WTC11 (cell line): ENCODE results near the gene IL23R. TPM values are rescaled to one million over a fixed set of nuclear protein-coding genes. Genes with fewer than 3 reads are reported as not detected.

Experiments
- ATAC-seq: fragments of 200-7000 bp; cut with Tn5 transposase; 2 replicates; pipeline ENCODE4 v1.10.0; 2021; ENCODE audit warnings: mild to moderate bottlenecking, moderate library complexity
- CTCF ChIA-PET: fragments of 300-600 bp; sonication (Branson Sonifier 250); formaldehyde crosslinking; loops from one replicate; lab custom pipeline; 2021; ENCODE audit warnings: antibody characterized with exemption; lab: Charles Lee
- POLR2A ChIA-PET: fragments of 350-600 bp; sonication (Branson Sonifier 250); formaldehyde crosslinking; loops from one replicate; lab custom pipeline; 2021; ENCODE audit warnings: antibody characterized with exemption; lab: Charles Lee
- DNase-seq: peaks from one replicate; pipeline ENCODE4 v3.0.0; 2021; ENCODE audit warnings: low spot score
- H3K27ac Mint-ChIP-seq: 2 replicates; pipeline ENCODE4 v1.8.0; 2021; ENCODE audit warnings: mixed read lengths
- H3K27me3 Mint-ChIP-seq: 2 replicates; pipeline ENCODE4 v1.8.0; 2021; ENCODE audit warnings: low read depth, mild to moderate bottlenecking, moderate library complexity, mixed read lengths
- H3K36me3 Mint-ChIP-seq: 2 replicates; pipeline ENCODE4 v1.8.0; 2021; ENCODE audit warnings: mixed read lengths
- H3K4me1 Mint-ChIP-seq: 2 replicates; pipeline ENCODE4 v1.8.0; 2022; ENCODE audit warnings: mixed read lengths
- H3K4me3 Mint-ChIP-seq: 2 replicates; pipeline ENCODE4 v1.8.0; 2021; ENCODE audit warnings: mild to moderate bottlenecking, moderate library complexity, mixed read lengths
- H3K9me3 Mint-ChIP-seq: 2 replicates; pipeline ENCODE4 v1.8.0; 2021; ENCODE audit warnings: mixed read lengths
- CBFB ChIP-seq: sonication (generic); formaldehyde crosslinking; IDR thresholded peaks from 2 replicates; pipeline ENCODE4 v1.8.1; 2022; ENCODE audit warnings: mild to moderate bottlenecking, low read depth, missing genetic modification reagents
- CREB1 ChIP-seq: sonication (generic); formaldehyde crosslinking; IDR thresholded peaks from 2 replicates; pipeline ENCODE4 v1.8.0; 2023; ENCODE audit warnings: mild to moderate bottlenecking, missing genetic modification reagents
- FOXP1 ChIP-seq: sonication (generic); formaldehyde crosslinking; IDR thresholded peaks from 2 replicates; pipeline ENCODE4 v1.8.0; 2022; ENCODE audit warnings: missing genetic modification reagents, mild to moderate bottlenecking, moderate library complexity, borderline replicate concordance
- MXD4 ChIP-seq: fragments of 250-450 bp; sonication (Bioruptor Pico); IDR thresholded peaks from 2 replicates; pipeline ENCODE4 v1.8.0; 2021; ENCODE audit warnings: mild to moderate bottlenecking, moderate library complexity, borderline replicate concordance
- MYBL2 ChIP-seq: sonication (generic); formaldehyde crosslinking; IDR thresholded peaks from 2 replicates; pipeline ENCODE4 v1.8.1; 2023; ENCODE audit warnings: mild to moderate bottlenecking, moderate library complexity, missing genetic modification reagents
- NR1H2 ChIP-seq: sonication (generic); formaldehyde crosslinking; IDR thresholded peaks from 2 replicates; pipeline ENCODE4 v1.9.0; 2021; ENCODE audit warnings: mild to moderate bottlenecking, moderate library complexity, missing genetic modification reagents
- OVOL2 ChIP-seq: fragments of 250-450 bp; sonication (Bioruptor Pico); IDR thresholded peaks from 2 replicates; pipeline ENCODE4 v1.9.0; 2021; ENCODE audit warnings: mild to moderate bottlenecking, borderline replicate concordance
- SOX15 ChIP-seq: fragments of 250-450 bp; sonication (Bioruptor Pico); IDR thresholded peaks from 2 replicates; pipeline ENCODE4 v1.9.0; 2021; ENCODE audit warnings: mild to moderate bottlenecking
- TEAD1 ChIP-seq: sonication (generic); formaldehyde crosslinking; IDR thresholded peaks from 2 replicates; pipeline ENCODE4 v1.8.0; 2022; ENCODE audit warnings: mild to moderate bottlenecking, missing genetic modification reagents
- TEAD4 ChIP-seq: sonication (generic); formaldehyde crosslinking; IDR thresholded peaks from 2 replicates; pipeline ENCODE4 v1.8.0; 2022; ENCODE audit warnings: mild to moderate bottlenecking, missing genetic modification reagents
- ZBTB21 ChIP-seq: sonication (generic); formaldehyde crosslinking; IDR thresholded peaks from 2 replicates; pipeline ENCODE4 v1.8.1; 2023; ENCODE audit warnings: mild to moderate bottlenecking, missing genetic modification reagents, borderline replicate concordance
- ZNF232 ChIP-seq: sonication (generic); formaldehyde crosslinking; IDR thresholded peaks from 2 replicates; pipeline ENCODE4 v1.8.0; 2022; ENCODE audit warnings: mild to moderate bottlenecking, missing genetic modification reagents
- ZNF396 ChIP-seq: fragments of 250-450 bp; sonication (Bioruptor Pico); IDR thresholded peaks from 2 replicates; pipeline ENCODE4 v1.8.0; 2021; ENCODE audit warnings: mild to moderate bottlenecking, moderate library complexity, borderline replicate concordance
- ZNF423 ChIP-seq: fragments of 250-450 bp; sonication (Bioruptor Pico); IDR thresholded peaks from 2 replicates; pipeline ENCODE4 v2.1.2; 2022; ENCODE audit warnings: mild to moderate bottlenecking, moderate library complexity
- total RNA-seq: library from RNA; stranded (reverse); gene quantifications from 3 replicates; pipeline ENCODE4 v1.2.3, GENCODE V29; 2021
- TF ChIP-seq, protein P1 (sequence below): sonication (generic); formaldehyde crosslinking; IDR thresholded peaks from 2 replicates; pipeline ENCODE4 v1.8.0; 2022; ENCODE audit warnings: mild to moderate bottlenecking, missing genetic modification reagents
- TF ChIP-seq, protein P2 (sequence below): fragments of 250-450 bp; sonication (Bioruptor Pico); IDR thresholded peaks from 2 replicates; pipeline ENCODE4 v1.8.0; 2021; ENCODE audit warnings: mild to moderate bottlenecking
- TF ChIP-seq, protein P3 (sequence below): sonication (generic); formaldehyde crosslinking; IDR thresholded peaks from 2 replicates; pipeline ENCODE4 v1.8.1; 2022; ENCODE audit warnings: mild to moderate bottlenecking, missing genetic modification reagents, moderate library complexity, borderline replicate concordance
- TF ChIP-seq, protein P4 (sequence below): fragments of 250-450 bp; sonication (Bioruptor Pico); conservative IDR thresholded peaks from 2 replicates; pipeline ENCODE4 v1.9.0; 2021; ENCODE audit warnings: mild to moderate bottlenecking
- TF ChIP-seq, protein P5 (sequence below): sonication (generic); formaldehyde crosslinking; IDR thresholded peaks from 2 replicates; pipeline ENCODE4 v1.8.0; 2022; ENCODE audit warnings: mild to moderate bottlenecking, missing genetic modification reagents
- TF ChIP-seq, protein P6 (sequence below): fragments of 200-600 bp; IDR thresholded peaks from 2 replicates; pipeline ENCODE4 v1.8.0; 2022; ENCODE audit warnings: antibody characterized with exemption
- TF ChIP-seq, protein P7 (sequence below): sonication (generic); formaldehyde crosslinking; IDR thresholded peaks from 2 replicates; pipeline ENCODE4 v1.8.1; 2023; ENCODE audit warnings: mild to moderate bottlenecking, missing genetic modification reagents, moderate library complexity

Gene IL23R
- total RNA-seq, 1 experiment from 2014 or later = not detected

DNA sequence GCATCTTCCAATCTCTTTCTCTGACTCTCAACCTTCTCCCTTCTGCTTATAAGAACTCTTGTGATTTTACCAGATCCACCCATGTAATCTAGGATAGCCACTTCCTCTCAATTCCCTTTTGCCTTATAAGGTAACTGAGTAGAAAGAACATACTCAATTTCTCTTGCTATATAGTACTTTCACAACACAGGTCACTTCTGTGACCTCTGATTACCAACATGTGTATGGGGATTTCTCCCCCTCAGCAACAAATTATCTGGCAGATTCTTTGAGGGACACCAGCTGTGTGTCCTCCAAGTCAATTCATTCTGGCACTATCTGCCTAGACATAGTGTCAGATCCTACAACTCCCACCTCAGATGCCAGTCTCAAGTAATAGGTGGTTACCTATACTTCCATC lies 62.5 kb downstream of the IL23R start (continued):
- TF ChIP-seq SOX15 (CRISPR knock-in tag) (no peak), ZBTB21 (CRISPR knock-in tag) (no peak)
- TF ChIP-seq, protein P1, sequence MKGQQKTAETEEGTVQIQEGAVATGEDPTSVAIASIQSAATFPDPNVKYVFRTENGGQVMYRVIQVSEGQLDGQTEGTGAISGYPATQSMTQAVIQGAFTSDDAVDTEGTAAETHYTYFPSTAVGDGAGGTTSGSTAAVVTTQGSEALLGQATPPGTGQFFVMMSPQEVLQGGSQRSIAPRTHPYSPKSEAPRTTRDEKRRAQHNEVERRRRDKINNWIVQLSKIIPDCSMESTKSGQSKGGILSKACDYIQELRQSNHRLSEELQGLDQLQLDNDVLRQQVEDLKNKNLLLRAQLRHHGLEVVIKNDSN (CRISPR knock-in tag) = no peak

DNA sequence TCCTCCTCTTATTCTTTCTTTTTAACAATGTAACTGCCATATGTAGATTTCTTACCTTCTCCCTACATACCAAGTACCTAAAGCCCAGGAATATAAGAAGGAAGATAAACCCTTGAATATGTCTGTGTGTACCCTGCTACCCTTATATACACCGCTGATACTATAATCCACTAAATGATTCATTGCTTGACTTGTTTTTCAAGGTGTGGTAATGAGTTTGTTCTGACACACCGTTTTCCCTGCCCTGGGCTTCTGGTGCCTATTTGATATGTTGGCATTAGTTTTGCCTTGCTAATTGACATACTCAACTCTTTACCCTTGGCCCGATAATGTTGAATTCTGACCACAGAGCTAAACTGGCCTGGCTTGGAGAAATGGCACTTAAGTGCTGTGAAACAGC lies 64.3 kb downstream of the IL23R start:
- no peak for DNase-seq
- no peak overlapping the region for H3K27ac Mint-ChIP-seq
- no peak overlapping the region for H3K4me3 Mint-ChIP-seq
- H3K36me3 Mint-ChIP-seq = no peaks in the 10 kb centered on the region
- POLR2A ChIA-PET = no interaction called here
- CTCF ChIA-PET = no interaction called here
- no peak for ATAC-seq
- H3K27me3 Mint-ChIP-seq = peaks cover 3% of the 10 kb centered on the region
- H3K9me3 Mint-ChIP-seq = peaks cover 16% of the 10 kb centered on the region
- no peak for TF ChIP-seq CREB1 (CRISPR knock-in tag)
- TF ChIP-seq, protein P2, sequence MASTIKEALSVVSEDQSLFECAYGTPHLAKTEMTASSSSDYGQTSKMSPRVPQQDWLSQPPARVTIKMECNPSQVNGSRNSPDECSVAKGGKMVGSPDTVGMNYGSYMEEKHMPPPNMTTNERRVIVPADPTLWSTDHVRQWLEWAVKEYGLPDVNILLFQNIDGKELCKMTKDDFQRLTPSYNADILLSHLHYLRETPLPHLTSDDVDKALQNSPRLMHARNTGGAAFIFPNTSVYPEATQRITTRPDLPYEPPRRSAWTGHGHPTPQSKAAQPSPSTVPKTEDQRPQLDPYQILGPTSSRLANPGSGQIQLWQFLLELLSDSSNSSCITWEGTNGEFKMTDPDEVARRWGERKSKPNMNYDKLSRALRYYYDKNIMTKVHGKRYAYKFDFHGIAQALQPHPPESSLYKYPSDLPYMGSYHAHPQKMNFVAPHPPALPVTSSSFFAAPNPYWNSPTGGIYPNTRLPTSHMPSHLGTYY = no peak
- TF ChIP-seq, protein P3, sequence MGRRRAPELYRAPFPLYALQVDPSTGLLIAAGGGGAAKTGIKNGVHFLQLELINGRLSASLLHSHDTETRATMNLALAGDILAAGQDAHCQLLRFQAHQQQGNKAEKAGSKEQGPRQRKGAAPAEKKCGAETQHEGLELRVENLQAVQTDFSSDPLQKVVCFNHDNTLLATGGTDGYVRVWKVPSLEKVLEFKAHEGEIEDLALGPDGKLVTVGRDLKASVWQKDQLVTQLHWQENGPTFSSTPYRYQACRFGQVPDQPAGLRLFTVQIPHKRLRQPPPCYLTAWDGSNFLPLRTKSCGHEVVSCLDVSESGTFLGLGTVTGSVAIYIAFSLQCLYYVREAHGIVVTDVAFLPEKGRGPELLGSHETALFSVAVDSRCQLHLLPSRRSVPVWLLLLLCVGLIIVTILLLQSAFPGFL (CRISPR knock-in tag) = no peak
- no peaks in the 10 kb centered on the region for H3K4me1 Mint-ChIP-seq

DNA sequence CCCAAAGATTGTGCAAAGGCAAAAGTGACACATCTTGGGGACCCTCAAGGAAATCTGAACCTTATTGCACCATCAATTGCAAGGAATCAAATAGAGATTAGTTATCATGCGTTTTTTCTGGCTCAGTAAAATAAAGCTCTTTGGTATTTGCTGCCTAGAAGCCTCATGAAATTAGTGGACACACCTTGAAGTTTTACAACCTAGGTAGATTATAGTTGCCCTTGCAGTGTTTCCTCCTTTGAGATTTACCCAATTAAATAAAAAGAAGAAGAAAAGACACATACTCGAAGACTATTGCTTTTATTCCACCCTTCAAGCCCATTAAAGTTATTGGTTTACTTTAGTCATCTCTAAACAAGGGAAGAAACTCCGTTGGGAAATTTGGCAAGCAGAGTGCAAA lies 70.0 kb downstream of the IL23R start:
- no peaks in the 10 kb centered on the region; the same call in 1 of the 2 replicates for H3K27me3 Mint-ChIP-seq
- ATAC-seq (no peak), DNase-seq (no peak)
- ChIA-PET POLR2A (no interaction called here), CTCF (no interaction called here)
- H3K9me3 Mint-ChIP-seq = peaks cover 9% of the 10 kb centered on the region
- H3K36me3 Mint-ChIP-seq = no peaks in the 10 kb centered on the region
- H3K4me3 Mint-ChIP-seq = no peak overlapping the region
- H3K27ac Mint-ChIP-seq = no peak overlapping the region
- TF ChIP-seq, protein P4, sequence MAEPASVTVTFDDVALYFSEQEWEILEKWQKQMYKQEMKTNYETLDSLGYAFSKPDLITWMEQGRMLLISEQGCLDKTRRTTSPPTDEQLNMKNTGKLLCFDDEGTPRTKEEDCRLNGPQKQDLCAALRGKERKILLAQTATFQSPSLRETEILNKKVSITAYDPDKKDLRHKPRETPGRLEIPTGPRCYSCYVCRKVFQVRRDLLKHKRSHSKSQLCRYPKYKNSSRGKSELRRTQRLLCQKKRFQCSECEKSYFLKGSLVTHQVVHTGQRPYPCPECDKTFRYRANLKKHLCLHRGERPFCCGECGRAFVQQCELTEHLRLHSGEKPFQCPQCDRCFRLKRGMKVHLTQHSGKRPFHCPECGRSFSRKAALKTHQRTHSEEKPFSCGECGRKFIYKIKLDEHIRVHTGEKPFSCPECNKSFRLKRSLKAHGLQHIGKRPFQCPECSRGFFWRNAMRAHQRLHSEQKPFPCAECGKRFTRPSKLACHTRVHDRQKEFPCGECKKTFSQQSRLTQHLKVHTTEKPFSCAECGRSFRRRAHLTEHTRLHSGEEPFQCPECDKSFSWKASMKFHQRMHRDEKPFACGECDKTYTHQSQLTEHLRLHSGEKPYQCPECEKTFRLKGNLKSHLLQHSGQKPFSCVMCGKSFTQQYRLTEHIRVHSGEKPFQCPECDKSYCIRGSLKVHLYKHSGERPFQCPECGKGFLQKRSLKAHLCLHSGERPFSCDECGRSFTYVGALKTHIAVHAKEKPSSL (CRISPR knock-in tag) = no peak
- TF ChIP-seq FOXP1 (CRISPR knock-in tag) (no peak), MYBL2 (no peak), OVOL2 (CRISPR knock-in tag) (no peak), ZNF423 (CRISPR knock-in tag) (no peak), TEAD1 (no peak), MXD4 (no peak)
- TF ChIP-seq, protein P5, sequence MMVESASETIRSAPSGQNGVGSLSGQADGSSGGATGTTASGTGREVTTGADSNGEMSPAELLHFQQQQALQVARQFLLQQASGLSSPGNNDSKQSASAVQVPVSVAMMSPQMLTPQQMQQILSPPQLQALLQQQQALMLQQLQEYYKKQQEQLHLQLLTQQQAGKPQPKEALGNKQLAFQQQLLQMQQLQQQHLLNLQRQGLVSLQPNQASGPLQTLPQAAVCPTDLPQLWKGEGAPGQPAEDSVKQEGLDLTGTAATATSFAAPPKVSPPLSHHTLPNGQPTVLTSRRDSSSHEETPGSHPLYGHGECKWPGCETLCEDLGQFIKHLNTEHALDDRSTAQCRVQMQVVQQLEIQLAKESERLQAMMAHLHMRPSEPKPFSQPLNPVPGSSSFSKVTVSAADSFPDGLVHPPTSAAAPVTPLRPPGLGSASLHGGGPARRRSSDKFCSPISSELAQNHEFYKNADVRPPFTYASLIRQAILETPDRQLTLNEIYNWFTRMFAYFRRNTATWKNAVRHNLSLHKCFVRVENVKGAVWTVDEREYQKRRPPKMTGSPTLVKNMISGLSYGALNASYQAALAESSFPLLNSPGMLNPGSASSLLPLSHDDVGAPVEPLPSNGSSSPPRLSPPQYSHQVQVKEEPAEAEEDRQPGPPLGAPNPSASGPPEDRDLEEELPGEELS = no peak
- no peaks in the 10 kb centered on the region for H3K4me1 Mint-ChIP-seq

DNA sequence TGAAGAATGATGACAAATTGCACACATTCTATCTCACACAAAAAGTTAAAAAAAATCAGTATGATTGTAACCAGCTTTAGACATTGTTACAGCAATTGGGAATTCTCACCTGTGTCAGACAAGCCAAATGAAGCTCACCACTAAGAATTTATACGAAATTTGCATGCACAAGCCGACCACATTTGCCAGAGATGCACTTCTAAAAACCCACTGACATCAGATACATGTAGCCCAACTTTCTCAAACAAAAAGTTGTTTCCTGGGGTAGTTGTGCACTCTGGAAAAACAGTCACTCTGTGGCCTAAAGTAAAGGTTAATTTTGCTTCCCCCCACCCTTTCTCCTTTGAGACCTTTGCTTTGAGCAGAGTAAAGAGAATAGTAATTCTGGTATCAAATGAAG lies 73.5 kb downstream of the IL23R start:
- Mint-ChIP-seq H3K27ac (no peak overlapping the region), H3K9me3 (peaks cover 28% of the 10 kb centered on the region), H3K4me3 (no peak overlapping the region), H3K4me1 (no peaks in the 10 kb centered on the region), H3K27me3 (peaks cover 3% of the 10 kb centered on the region), H3K36me3 (no peaks in the 10 kb centered on the region; the same call in 1 of the 2 replicates)
- ATAC-seq (no peak), DNase-seq (no peak)
- POLR2A ChIA-PET = no interaction called here
- CTCF ChIA-PET = no interaction called here
- TF ChIP-seq, protein P1 (CRISPR knock-in tag) = no peak
- TF ChIP-seq, protein P6, sequence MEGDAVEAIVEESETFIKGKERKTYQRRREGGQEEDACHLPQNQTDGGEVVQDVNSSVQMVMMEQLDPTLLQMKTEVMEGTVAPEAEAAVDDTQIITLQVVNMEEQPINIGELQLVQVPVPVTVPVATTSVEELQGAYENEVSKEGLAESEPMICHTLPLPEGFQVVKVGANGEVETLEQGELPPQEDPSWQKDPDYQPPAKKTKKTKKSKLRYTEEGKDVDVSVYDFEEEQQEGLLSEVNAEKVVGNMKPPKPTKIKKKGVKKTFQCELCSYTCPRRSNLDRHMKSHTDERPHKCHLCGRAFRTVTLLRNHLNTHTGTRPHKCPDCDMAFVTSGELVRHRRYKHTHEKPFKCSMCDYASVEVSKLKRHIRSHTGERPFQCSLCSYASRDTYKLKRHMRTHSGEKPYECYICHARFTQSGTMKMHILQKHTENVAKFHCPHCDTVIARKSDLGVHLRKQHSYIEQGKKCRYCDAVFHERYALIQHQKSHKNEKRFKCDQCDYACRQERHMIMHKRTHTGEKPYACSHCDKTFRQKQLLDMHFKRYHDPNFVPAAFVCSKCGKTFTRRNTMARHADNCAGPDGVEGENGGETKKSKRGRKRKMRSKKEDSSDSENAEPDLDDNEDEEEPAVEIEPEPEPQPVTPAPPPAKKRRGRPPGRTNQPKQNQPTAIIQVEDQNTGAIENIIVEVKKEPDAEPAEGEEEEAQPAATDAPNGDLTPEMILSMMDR = no peak
- TF ChIP-seq, protein P7, sequence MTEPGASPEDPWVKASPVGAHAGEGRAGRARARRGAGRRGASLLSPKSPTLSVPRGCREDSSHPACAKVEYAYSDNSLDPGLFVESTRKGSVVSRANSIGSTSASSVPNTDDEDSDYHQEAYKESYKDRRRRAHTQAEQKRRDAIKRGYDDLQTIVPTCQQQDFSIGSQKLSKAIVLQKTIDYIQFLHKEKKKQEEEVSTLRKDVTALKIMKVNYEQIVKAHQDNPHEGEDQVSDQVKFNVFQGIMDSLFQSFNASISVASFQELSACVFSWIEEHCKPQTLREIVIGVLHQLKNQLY = no peak
- TF ChIP-seq ZNF396 (CRISPR knock-in tag) = no peak
- TF ChIP-seq CBFB (CRISPR knock-in tag) = no peak
- TF ChIP-seq NR1H2 (CRISPR knock-in tag) = no peak
- TF ChIP-seq ZNF232 = no peak
- no peak for TF ChIP-seq CREB1 (CRISPR knock-in tag)
- TF ChIP-seq TEAD4 (CRISPR knock-in tag) = no peak
